AG09319 (cell line): ENCODE data around the gene EN2.

Source experiments
- DNase-seq: peaks from one replicate; pipeline ENCODE4 v3.0.0-alpha.2; 2010; ENCODE audit warnings: low read depth; ENCODE audit errors: extremely low read depth
- TF ChIP-seq, protein P1 (sequence below): IDR thresholded peaks from 2 replicates; pipeline ENCODE4 v1.5.1; 2011; ENCODE audit warnings: low read depth, mild to moderate bottlenecking, inconsistent platforms, low read length, moderate library complexity

Gene EN2

DNA sequence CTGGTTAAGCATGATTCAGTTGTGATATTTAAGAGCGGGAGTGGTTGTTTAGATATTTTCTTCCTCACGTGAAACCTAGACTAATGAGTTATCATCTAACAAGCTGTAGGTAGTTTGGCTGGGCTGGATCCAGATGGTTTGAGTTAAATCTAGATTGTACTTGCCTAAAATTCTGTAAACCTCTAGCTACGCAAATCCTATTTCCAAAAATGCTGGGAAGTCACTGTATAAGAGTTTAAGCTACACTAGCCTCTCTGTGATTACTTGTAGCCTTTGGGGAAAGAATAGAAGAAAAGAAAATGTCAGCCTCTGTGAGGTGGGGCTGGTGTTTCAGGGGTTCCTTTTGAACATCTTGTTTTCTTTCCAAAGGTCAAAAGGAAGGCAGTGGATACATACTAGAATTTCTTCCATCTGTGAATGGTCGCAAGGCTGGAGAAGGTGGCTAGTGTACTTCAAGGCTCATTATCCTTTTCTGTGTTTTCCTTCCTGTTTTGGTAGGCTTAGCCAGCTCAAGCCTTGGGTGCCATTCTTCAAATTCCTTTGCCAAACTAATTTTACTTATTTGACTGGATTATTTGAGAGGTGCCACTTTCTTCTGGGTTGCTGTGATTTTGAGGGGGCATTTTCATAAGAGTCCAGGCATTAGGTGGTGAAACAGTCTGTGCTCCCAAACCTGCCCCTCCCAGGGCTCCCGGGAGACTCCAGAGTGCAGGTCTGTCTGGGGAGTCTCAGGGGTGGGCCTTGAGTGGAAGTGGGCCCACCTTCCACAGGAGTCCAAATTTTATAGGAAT is 5.2 kb upstream of the EN2 start:
- TF ChIP-seq, protein P1, sequence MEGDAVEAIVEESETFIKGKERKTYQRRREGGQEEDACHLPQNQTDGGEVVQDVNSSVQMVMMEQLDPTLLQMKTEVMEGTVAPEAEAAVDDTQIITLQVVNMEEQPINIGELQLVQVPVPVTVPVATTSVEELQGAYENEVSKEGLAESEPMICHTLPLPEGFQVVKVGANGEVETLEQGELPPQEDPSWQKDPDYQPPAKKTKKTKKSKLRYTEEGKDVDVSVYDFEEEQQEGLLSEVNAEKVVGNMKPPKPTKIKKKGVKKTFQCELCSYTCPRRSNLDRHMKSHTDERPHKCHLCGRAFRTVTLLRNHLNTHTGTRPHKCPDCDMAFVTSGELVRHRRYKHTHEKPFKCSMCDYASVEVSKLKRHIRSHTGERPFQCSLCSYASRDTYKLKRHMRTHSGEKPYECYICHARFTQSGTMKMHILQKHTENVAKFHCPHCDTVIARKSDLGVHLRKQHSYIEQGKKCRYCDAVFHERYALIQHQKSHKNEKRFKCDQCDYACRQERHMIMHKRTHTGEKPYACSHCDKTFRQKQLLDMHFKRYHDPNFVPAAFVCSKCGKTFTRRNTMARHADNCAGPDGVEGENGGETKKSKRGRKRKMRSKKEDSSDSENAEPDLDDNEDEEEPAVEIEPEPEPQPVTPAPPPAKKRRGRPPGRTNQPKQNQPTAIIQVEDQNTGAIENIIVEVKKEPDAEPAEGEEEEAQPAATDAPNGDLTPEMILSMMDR: no peak
- DNase-seq: no peak

DNA sequence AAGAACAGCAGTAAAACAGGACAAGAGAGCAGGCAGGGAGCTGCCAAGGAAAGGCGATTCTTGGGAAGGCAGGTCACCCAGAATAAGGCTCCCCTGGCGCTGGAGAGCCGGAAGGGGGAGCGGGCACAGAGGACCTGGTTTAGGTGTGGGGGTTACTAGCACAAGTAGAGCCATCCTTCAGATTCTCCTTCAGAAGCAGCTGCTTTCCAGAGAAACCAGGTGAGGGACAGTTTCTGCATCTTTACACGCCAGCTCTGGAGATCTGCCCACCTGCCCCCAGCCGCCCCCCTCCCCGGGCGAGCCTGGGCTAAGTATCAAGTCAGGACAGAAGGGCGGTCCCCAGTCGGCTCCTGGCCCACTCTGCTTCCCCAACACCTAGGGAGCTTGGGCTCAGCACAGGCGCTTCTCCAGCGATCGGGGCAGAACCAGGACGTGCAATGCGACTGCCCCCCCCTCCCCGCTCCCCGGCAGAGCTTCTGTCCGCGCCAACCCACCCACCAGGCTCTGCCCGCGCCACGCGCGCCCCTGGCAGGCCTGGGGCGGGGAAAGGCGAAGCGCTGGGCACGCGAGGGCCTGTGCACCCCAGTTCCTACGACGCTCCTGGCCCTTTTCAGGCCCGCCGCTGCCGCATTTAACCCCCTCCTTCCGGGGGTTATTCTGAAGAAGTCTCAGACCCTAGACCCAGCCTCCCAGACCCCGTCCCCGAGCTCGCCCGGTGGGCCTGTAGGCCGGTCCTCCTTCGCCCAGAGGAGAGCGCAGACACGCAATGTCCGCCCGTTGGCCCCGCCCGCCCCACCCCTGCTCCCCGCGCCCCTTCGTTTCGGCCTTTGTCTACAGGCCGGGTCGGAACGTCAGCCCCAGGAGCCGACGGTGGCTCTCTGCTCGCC is 4.4 kb upstream of the EN2 start:
- TF ChIP-seq, protein P1: no peak
- DNase-seq: no peak

GRCh38 chr7:155454183-155455112 is 3.5 kb upstream of the EN2 start:
- DNase-seq: no peak
- TF ChIP-seq, protein P1: no peak

DNA sequence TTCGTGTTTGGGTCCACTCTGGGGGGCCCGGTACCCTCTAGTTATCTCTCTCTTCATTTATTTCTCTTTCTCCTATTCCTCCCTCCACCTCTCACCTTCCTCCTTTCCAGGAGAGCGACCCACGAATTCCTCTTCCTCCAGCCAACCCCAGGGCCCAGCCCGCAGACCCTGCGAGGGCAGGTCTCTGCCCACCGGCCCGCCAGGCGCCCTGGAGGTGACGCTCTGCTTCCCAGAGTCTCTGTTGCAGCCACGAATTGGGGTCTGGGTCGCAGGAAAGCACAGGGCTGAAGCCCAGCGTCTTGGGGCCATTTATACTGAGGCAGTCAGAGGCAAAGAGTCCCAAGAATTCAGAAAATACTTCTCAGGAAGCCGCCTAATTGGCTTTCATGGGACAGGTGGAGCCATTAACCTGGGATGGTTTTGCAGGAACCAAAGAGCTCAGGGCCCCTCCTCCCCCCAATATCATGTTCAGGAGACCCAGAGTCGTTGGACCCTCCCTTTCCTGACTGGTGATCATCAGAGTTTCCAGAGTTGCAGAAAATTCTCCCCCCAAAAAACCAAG is 2.7 kb upstream of the EN2 start:
- TF ChIP-seq, protein P1: no peak
- DNase-seq: no peak

GRCh38 chr7:155455776-155456737 is 1.9 kb upstream of the EN2 start:
- DNase-seq: no peak
- TF ChIP-seq, protein P1: no peak
